ENCODE measurements around the gene TYROBP.
"Not testable (repeated sequence)": the region's sequence is repeated elsewhere in the genome, so short reads cannot be mapped to it uniquely, and the experiment has no call there.

The TYROBP gene

GRCh38 chr19:35908010-35908441 is at the start of gene TYROBP:
Gene TYROBP (minus strand): TSS chr19:35908295. CDS start chr19:35908228, 67 bp downstream.
- no peak for DNase-seq

- not testable (repeated sequence) for DNase-seq
Measured at GRCh38 chr19:35957411-35957810, 49.3 kb upstream of the TYROBP start.

- no peak for DNase-seq
Measured at GRCh38 chr19:35955881-35956634, 48.0 kb upstream of the TYROBP start.

DNA sequence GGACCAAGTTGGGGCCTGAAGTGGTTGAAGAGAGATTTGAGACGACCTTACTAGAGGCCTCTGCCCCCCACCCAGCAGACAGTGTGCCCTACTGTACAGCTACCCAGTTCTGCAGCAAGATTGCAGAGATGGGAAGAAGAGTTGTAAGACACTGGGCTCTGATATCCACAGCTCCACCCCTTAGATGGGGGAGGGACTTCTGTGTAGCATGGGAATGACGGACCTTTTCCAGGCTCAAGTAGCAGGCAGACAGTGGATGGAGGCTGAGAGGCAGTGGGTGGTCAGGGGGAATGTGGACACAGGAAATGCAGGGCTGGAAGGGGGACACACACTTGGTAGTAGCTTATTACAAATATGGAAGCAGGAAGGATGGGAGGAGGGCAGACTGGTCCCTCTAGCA is 41.0 kb upstream of the TYROBP start:
- DNase-seq = no peak

DNA sequence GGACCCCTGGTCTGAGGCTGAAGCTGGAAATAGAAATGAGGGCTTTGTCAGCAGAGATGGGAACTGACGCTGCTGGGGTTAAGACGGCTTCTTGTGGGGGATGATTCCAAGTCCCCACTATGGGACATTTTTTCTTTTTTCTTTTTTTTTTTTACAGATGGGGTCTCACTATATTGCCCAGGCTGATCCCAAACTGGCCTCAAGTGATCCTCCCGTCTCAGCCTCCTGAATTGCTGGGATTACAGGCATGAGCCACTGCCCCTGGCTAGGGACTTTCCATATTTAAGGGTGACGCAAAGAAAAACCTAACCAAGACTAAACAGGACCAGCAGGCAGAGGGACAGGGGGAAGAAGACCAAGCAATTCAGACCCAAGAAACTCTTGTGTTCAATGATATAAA is 38.1 kb upstream of the TYROBP start:
- DNase-seq = no peak

- DNase-seq = no peak
Measured at GRCh38 chr19:35945121-35945790, 37.2 kb upstream of the TYROBP start.

DNA sequence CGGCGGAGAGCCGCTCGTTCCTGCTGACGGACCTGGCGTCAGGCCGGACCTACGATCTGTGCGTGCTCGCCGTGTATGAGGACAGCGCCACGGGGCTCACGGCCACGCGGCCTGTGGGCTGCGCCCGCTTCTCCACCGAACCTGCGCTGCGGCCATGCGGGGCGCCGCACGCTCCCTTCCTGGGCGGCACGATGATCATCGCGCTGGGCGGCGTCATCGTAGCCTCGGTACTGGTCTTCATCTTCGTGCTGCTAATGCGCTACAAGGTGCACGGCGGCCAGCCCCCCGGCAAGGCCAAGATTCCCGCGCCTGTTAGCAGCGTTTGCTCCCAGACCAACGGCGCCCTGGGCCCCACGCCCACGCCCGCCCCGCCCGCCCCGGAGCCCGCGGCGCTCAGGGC is 36.5 kb upstream of the TYROBP start:
- no peak for DNase-seq

- no peak for DNase-seq
Measured at GRCh38 chr19:35943321-35944301, 35.5 kb upstream of the TYROBP start.

GRCh38 chr19:35942235-35942634 is 34.1 kb upstream of the TYROBP start:
- DNase-seq = no peak

GRCh38 chr19:35940839-35941238 is 32.7 kb upstream of the TYROBP start:
- no peak for DNase-seq

- no peak for DNase-seq
Measured at GRCh38 chr19:35940078-35940775, 32.1 kb upstream of the TYROBP start.

GRCh38 chr19:35939307-35940077 is 31.4 kb upstream of the TYROBP start:
- no peak for DNase-seq

DNA sequence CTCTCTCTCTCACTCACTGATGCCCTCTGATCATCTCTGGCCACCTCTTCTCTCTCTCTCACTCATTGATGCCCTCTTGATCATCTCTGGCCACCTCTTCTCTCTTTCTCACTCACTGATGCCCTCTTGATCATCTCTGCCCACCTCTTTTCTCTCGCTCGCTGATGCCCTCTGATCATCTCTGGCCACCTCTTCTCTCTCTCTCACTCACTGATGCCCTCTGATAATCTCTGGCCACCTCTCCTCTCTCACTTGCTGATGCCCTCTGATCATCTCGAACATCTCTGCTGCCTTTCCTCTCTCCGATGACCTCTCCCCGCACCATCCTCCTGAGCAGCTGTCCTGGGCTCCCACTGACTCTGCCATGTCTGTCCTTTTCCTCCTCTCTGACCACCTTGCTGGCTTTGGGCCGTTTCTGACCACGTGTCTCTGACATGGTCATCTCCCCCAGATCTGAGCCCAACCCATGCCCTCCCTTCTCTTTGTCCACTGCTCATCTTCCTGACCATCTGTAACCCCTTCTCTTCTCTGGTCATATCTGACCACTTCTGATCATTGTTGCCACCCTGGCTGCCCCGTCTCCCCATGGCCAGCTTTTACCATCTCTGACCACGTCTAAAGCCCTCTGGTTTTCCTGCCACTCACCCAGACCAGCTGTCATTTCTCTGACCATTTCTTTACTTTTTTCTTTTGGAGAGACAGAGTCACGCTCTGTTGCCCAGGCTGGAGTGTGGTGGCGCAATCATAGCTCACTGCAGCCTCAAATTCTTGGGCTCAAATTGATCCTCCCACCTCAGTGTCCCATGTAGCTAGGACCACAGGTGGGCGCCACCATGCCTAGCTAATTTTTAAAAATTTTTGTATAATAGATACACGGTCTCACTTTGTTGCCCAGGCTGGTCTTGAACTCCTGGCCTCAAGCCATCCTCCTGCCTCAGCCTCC is 30.5 kb upstream of the TYROBP start:
- no peak for DNase-seq

- DNase-seq = no peak
Measured at GRCh38 chr19:35937345-35938281, 29.5 kb upstream of the TYROBP start.

DNA sequence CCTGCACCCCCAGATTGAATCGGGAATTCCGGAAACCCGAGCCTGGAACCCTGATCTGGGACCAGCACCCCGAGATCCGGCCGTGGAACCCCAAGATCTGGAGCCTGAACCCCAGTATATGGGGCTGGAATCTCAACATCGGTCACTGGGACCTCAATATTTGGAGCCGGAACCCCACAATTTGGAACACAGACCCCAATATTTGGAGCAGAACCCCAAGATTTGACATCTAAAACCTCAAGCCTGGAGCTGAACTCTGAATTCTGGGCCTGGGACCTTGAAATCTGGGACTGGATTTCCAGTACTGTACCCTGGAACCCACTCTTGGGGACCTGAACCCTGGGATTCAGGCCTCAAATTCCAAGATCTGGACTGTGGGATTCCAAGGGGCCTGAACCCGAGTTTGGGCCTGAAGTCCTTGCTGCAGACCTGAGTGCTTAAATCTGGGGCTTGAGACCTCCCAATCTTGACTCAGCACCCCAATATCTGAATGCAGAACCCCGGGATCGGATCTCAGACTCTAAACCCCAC is 28.7 kb upstream of the TYROBP start:
- DNase-seq = no peak

DNA sequence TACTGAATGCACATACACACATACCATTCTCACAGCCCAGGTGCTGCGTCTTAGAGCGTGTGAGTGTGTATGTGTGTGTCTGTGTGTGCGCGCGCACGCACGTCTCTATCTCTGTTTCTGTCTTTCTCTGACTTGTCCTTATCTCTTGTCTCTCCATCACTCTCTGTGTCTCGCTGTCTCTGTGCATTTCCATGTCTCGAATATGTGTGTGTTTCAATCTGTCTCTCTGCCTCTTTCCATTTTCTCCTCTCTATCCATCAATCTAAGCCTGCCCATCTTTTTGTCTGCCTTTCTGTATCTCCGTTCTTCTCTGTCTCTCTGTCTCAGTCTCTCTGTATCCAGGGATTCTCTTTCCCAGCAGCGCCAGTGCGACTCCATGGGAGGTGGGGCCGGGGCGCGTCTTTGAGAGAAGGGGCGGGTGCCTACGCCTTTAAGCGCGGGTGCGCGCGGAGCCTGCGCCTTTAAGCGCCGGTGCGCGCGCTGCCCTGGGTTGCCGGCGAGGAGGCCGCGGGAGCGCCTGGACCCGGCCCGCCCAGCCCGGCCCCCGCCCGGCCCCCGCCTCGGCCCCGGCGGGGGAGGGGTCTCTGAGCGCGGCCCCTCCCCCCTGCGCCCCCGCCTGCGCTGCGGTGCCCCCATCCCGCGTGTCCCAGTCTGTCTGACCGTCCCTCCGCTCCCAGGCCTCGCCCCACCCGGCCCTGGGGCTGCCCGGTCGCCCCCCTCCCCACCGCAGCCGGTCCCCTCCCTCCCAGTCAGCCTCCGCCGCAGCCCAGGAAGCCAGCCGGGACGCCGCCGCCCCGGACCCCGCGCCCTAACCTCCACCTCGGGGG is 28.0 kb upstream of the TYROBP start, which contains the start of gene LRFN3:
Gene LRFN3, plus strand, starts transcription at position 464 of the 827 bp plus-strand sequence. CDS start 3,052 bp downstream, outside the sequence.
- DNase-seq = peak; percentile 60

GRCh38 chr19:35932291-35932936 is 24.3 kb upstream of the TYROBP start:
- no peak for DNase-seq

GRCh38 chr19:35931874-35932202 is 23.7 kb upstream of the TYROBP start:
- no peak for DNase-seq

Measured in activated CD4-positive, alpha-beta T cell treated with anti-CD3 and anti-CD28 coated beads, Interleukin-2, amount 50 U/mL, for 16 hours (primary cell).